Hepatocyte (in vitro differentiated cells): ENCODE measurements around the gene SRPK1. TPM values are rescaled to one million over a fixed set of nuclear protein-coding genes. Genes with fewer than 3 reads are reported as not detected.

ENCODE experiments used
- DNase-seq: peaks from one replicate; pipeline ENCODE4 v3.0.0-alpha.2; 2016; ENCODE audit warnings: low spot score
- H2AFZ ChIP-seq: fragments of 200-600 bp; sonication (generic); 2 replicates; pipeline ENCODE4 v1.6.0; 2016; ENCODE audit warnings: antibody characterized with exemption, mild to moderate bottlenecking
- H3K27ac ChIP-seq: fragments of 200-600 bp; sonication (generic); 2 replicates; pipeline ENCODE4 v1.5.1; 2016; ENCODE audit warnings: mild to moderate bottlenecking
- H3K27me3 ChIP-seq: fragments of 200-600 bp; sonication (generic); 2 replicates; pipeline ENCODE4 v1.6.1; 2016
- H3K36me3 ChIP-seq: fragments of 200-600 bp; sonication (generic); replicated peaks from 2 replicates; pipeline ENCODE4 v1.5.1; 2016; ENCODE audit warnings: low read depth; ENCODE audit not compliant: insufficient read depth
- H3K4me1 ChIP-seq: fragments of 200-600 bp; sonication (generic); 2 replicates; pipeline ENCODE4 v1.5.1; 2016; ENCODE audit warnings: mild to moderate bottlenecking, moderate library complexity; ENCODE audit not compliant: insufficient read depth
- H3K4me2 ChIP-seq: fragments of 200-600 bp; sonication (generic); 2 replicates; pipeline ENCODE4 v1.6.0; 2016
- H3K4me3 ChIP-seq: fragments of 200-600 bp; sonication (generic); 2 replicates; pipeline ENCODE4 v1.5.1; 2016; ENCODE audit warnings: mild to moderate bottlenecking
- H3K79me2 ChIP-seq: fragments of 200-600 bp; sonication (generic); 2 replicates; pipeline ENCODE4 v1.6.0; 2017; ENCODE audit warnings: mild to moderate bottlenecking
- H3K9me2 ChIP-seq: fragments of 200-600 bp; sonication (generic); replicated peaks from 2 replicates; pipeline ENCODE4 v1.6.0; 2017; ENCODE audit warnings: mild to moderate bottlenecking; ENCODE audit not compliant: insufficient read depth
- H3K9me3 ChIP-seq: fragments of 200-600 bp; sonication (generic); 2 replicates; pipeline ENCODE4 v1.5.1; 2016; ENCODE audit warnings: low read depth, mild to moderate bottlenecking
- H4K20me1 ChIP-seq: fragments of 200-600 bp; sonication (generic); 2 replicates; pipeline ENCODE4 v1.6.0; 2016; ENCODE audit warnings: mild to moderate bottlenecking; ENCODE audit not compliant: insufficient read depth, poor library complexity, severe bottlenecking
- CTCF ChIP-seq: fragments of 200-600 bp; sonication (generic); IDR thresholded peaks from 2 replicates; pipeline ENCODE4 v1.5.1; 2016; ENCODE audit warnings: antibody characterized with exemption, mild to moderate bottlenecking; ENCODE audit not compliant: poor library complexity
- EZH2 ChIP-seq: fragments of 200-600 bp; sonication (generic); IDR thresholded peaks from 2 replicates; pipeline ENCODE4 v1.6.1; 2016; ENCODE audit warnings: antibody characterized with exemption, mild to moderate bottlenecking, borderline replicate concordance
- EZH2phosphoT487 ChIP-seq: fragments of 200-600 bp; sonication (generic); IDR thresholded peaks from one replicate; pipeline ENCODE4 v1.6.1; 2018; ENCODE audit warnings: antibody characterized with exemption, mild to moderate bottlenecking, low read depth, moderate library complexity; ENCODE audit not compliant: unreplicated experiment, severe bottlenecking
- WGBS: methylation state at CpG from one replicate; pipeline ENCODE4 v1.1.6; 2016; ENCODE audit warnings: low lambda C conversion rate; ENCODE audit errors: missing lambda C conversion rate; 5-methylcytosine and 5-hydroxymethylcytosine counted together
- polyA plus RNA-seq: library from polyadenylated mRNA; unstranded; fragments of >200 nt; fragmentation: Nextera tagmentation; extraction: Ambion mirVana; gene quantifications from 2 replicates; pipeline ENCODE4 v1.2.1, GENCODE V29; 2016
- total RNA-seq: library from RNA; depleted of rRNA; stranded (reverse); fragments of >200 nt; gene quantifications from 2 replicates; pipeline ENCODE4 v1.2.3, GENCODE V29; 2014

SRPK1 gene
- total and polyA plus RNA-seq, 2 experiments from 2014 or later = 39.3 to 63.9 TPM

GRCh38 chr6:35798706-35799105 is 122.2 kb downstream of the SRPK1 start:
- Histone ChIP-seq H3K9me3 (no peaks in the 10 kb centered on the region), H3K27me3 (no peaks in the 10 kb centered on the region), H3K4me1 (no peaks in the 10 kb centered on the region), H3K27ac (no peak overlapping the region), H3K79me2 (no peaks in the 10 kb centered on the region), H3K4me2 (no peak overlapping the region), H3K4me3 (no peak overlapping the region), H3K36me3 (no peaks in the 10 kb centered on the region), H3K9me2 (no peaks in the 10 kb centered on the region), H4K20me1 (no peaks in the 10 kb centered on the region), H2AFZ (no peak overlapping the region)
- 74% methylated on average over 5 of the region's 5 CpGs for WGBS
- TF ChIP-seq CTCF = no peak
- TF ChIP-seq EZH2 = no peak
- TF ChIP-seq EZH2phosphoT487 = no peak
- DNase-seq = no peak

GRCh38 chr6:35797837-35798526 is 122.9 kb downstream of the SRPK1 start:
- no peak overlapping the region for H3K27ac ChIP-seq
- no peaks in the 10 kb centered on the region for H3K9me3 ChIP-seq
- H3K4me1 ChIP-seq = no peaks in the 10 kb centered on the region
- no peaks in the 10 kb centered on the region for H3K36me3 ChIP-seq
- no peaks in the 10 kb centered on the region for H3K27me3 ChIP-seq
- no peak for DNase-seq
- H4K20me1 ChIP-seq = no peaks in the 10 kb centered on the region
- no peak overlapping the region for H3K4me3 ChIP-seq
- no peaks in the 10 kb centered on the region for H3K9me2 ChIP-seq
- TF ChIP-seq EZH2phosphoT487 (no peak), CTCF (no peak), EZH2 (no peak)
- H3K79me2 ChIP-seq = no peaks in the 10 kb centered on the region
- no peak overlapping the region for H3K4me2 ChIP-seq
- H2AFZ ChIP-seq = no peak overlapping the region
- 80% methylated on average over 8 of the region's 8 CpGs for WGBS

GRCh38 chr6:35796236-35796635 is 124.7 kb downstream of the SRPK1 start:
- DNase-seq = no peak
- Histone ChIP-seq H3K4me3 (no peak overlapping the region), H3K4me2 (no peak overlapping the region), H3K27me3 (no peaks in the 10 kb centered on the region), H3K27ac (no peak overlapping the region), H2AFZ (no peak overlapping the region), H4K20me1 (no peaks in the 10 kb centered on the region), H3K36me3 (no peaks in the 10 kb centered on the region), H3K4me1 (no peaks in the 10 kb centered on the region), H3K9me3 (no peaks in the 10 kb centered on the region), H3K79me2 (no peaks in the 10 kb centered on the region), H3K9me2 (no peaks in the 10 kb centered on the region)
- WGBS = 95% methylated on average over 4 of the region's 4 CpGs
- TF ChIP-seq CTCF (no peak), EZH2 (no peak), EZH2phosphoT487 (no peak)
